Measurements from ENCODE around the gene NUP155. TPM values are rescaled to one million over a fixed set of nuclear protein-coding genes. Genes with fewer than 3 reads are reported as not detected.

Gene NUP155
- total RNA-seq: 23.6 and 28.7 TPM in 2 replicates

DNA sequence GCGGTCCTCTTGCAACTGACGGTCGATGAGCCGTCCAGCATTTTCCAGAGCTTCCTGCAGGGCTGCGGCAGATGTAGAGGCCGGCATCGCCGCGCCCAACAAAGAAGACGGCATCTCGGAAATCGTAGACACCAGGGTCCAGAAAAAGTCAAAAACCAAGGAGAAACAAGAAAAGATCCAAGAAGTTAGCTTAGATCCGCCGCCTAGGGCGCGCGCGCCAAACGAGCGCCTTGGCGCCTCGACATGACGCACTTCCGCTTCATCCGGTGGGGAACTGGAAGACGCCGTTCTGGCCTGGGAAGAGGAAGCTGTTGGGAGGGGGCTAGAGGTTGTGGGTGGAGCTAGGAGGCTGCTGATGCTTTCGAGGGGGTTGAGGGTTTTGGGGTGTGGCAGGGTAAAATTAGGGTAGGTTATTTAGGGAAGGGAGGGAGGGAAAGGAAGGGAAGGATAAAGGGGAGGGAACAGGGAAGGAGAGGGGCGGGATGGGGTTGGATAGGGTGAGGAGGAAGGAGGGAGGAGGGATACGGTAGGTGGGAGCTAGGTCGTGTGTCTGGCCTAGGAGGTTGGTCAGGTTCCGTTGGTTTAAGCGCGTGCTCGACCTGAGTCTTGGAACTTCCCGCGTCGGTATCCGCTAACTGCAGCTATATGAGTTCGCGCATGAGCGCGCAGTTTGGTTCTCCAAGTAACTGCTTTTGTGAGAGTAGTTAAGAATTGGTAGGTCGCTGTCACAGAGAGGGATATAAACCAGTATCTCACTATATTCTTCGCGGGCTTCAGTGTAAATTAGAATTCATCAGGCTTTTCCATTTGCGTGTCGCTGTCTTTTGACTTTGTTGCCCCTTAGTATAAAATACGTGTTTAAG is at the start of gene NUP155:
Gene NUP155 (minus strand): TSS at position 243 of the 863 bp plus-strand sequence. CDS start 129 bp downstream, at position 114.

DNA sequence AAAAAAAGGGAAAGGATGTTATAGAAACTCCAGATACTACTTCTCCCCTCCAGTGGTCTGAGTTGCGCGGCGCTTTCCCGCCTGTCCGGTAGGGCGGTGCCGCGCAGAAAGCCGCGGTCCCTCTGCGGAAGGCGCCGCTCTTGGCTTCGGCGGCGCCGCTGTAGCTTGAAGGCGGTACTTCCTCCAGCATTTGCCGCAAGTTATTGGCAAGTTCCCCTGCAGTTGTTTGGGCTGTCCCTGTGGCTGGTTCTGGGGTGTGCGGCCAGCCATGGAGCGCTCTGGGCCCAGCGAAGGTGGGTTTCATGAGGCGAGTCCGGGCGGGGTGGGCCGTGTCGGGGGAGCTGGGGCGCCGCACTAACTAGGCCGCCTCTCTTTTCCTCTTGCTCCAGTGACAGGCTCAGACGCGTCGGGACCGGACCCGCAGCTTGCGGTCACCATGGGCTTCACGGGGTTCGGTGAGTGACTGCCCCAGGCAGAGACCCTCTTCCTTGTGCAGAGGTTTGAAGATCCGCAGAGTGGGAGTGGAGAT is 8.3 kb upstream of the NUP155 start, which contains the start of gene WDR70:
Gene WDR70 (plus strand): TSS at position 219 of the 529 bp plus-strand sequence. CDS start 50 bp downstream, at position 269.

DNA sequence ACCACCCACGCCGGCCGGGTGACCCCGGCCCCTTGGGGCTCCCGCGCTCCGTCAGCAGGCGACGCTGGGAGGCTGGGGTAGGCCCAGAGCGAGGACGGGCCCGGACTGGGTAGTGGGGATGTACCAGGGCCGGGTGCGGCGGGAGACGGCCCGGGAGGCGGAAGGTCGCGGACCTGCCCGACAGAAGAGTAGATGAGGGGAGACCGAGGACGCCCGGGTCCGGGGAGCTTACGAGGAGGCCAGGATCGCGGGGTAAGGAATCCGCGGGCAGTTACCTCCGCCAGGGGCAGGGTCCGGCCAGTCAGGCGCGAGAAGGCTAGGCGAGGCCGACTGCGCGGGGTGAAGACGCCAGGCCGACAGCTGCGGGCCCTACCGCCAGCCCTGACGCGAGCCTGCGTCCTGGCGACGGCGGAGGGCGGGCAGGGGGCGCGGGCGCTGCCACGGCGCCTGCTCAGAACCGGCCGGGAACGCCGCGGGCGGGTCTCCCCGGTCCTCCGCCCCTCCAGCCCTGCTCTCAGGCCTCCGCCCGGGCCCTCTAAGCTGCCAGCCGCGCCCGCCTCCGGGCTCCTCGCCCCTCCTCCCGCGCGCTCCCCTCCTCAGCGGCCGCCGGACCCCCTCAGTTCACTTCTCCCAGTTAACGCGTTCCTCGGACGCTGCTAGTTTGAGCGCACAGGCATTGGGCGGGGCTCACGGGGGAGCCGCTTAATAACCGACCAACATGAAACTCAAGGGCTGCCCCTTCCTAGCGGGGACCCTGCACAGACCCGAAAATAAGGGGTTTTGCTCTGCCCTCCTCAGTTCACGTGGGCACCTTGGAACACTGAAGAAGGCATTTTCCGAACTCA is 121.7 kb downstream of the NUP155 start, which contains the start of gene CPLANE1:
Gene CPLANE1 (minus strand): TSS at position 407 of the 845 bp plus-strand sequence. CDS start 1,678 bp downstream, outside the sequence.

Other genes with a start within 250 kb of the NUP155 start
- 16.4 and 21.8 TPM in 2 replicates for gene CPLANE1, start 121.7 kb downstream of the NUP155 start, total RNA-seq
- 16.1 and 30.7 TPM in 2 replicates for gene WDR70, start 8.2 kb upstream of the NUP155 start, total RNA-seq